NCI-H226 (cell line): ENCODE results near the gene TAF4.
"Not testable (repeated sequence)": the region's sequence is repeated elsewhere in the genome, so short reads cannot be mapped to it uniquely, and the experiment has no call there.

Experiments used
- DNase-seq: peaks from one replicate; pipeline ENCODE4 v3.0.0-alpha.2; 2015

TAF4 gene

DNA sequence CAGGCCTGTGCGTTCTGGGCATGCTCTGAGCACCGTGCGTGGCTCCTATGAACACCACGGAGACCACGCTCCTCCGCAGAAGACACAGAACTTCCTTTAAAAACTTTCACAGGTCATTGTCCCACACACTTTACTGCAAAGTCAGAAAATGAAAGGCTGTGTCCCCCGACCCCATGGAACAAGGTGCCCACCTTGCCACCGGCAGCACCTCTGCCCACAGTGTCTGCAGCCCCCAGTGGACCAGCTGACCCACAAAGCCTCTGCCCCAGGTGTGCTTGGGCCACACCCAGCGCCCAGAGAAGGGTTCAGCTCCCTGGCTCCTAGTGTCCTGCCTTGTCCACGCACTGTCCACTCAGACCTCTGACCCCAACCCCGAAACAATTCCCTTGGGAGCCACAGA, 8.7 kb downstream of the TAF4 start:
- no peak for DNase-seq

- DNase-seq: no peak
These were observed 9.3 kb downstream of the TAF4 start for GRCh38 chr20:62056377-62056776.

GRCh38 chr20:62055862-62056115, 9.9 kb downstream of the TAF4 start:
- DNase-seq: not testable (repeated sequence)

- DNase-seq: no peak
These were observed 10.4 kb downstream of the TAF4 start for GRCh38 chr20:62055106-62055861.

GRCh38 chr20:62054451-62054953, 11.2 kb downstream of the TAF4 start:
- no peak for DNase-seq

DNA sequence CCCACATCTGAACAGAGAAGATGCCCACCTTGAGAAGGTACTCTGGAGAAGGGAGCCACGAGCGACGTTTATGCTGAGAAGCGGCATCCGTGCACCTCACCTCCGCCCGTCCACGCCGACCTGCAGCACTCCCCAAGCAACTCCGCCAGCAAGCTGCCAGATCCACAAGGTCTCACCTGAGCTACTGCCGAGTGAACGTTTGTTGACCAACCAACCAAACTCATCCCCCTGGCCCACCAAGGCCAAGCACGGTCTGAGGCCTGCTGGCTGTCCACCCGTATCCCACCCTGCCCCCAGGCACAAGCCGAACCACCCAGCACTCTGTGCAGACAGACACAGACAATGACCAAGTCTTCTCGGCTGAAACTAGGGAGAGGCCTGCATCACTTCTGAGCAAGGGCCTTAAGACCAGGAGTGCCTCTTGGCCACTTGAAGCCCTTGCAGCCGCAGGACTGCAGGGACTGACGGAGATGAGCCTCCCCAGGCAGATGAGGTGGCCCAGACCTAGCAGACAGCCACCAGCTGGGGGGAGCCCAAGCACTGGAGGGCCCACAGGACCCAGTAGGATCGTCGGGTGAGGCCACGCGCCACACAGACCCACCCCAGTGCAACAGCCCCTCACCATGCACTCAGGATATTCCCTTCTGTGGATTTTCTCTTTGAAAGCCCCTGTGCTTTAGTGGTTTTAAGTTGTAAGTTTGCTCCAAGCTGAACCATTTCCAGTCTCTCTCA, 12.1 kb downstream of the TAF4 start:
- no peak for DNase-seq

DNA sequence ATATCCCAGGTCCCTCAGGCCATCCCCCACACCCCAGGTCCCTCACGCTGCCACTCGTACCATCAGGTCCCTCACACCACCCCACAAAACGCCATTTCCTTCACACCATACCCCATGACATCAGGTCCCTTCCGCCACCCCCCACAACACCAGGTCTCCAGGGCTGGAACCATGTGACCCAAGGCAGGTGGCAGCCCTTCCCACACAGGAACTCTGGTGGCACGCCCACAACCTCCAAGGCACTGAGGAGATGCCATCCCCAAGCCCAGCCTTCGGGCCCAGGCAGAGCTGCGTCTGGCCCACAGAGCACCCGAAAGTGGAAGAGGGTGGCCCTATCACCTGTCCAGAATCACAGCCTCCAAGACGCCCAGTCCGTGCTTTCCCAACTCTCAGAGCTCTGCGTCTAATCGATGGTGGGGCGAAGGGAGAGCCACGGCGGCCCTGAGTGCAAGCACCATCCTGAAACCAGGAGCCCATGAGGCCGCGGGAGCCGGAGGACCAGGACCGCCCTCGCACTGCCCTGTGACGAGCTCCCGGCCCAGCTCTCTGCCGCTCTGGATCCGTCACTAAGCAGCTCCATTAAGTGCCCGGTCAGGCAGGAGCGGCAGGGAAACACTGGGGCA, 12.7 kb downstream of the TAF4 start:
- no peak for DNase-seq

DNA sequence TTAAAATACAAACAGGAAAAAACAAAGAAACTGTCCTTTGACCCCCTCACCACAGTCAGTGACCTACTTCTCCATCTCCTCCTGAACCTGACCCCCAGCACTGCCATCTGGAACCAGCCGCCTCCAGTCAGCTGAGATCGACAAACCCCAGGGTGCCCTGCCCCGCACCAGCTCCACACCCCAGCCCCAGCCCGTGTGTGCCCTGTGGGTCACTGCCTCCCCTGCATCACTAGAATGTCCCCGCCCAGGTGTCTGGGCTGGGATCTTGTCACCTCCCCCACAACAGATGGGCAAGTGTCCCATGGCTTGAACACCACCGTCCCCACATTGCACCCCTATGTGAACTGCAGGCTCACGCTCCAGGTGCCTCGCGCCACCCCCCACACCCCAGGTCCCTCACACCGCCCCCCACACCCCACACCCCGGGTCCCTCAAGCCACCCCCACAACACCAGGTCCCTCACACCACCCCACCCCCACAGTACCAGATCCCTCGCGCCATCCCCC, 13.3 kb downstream of the TAF4 start:
- no peak for DNase-seq

DNA sequence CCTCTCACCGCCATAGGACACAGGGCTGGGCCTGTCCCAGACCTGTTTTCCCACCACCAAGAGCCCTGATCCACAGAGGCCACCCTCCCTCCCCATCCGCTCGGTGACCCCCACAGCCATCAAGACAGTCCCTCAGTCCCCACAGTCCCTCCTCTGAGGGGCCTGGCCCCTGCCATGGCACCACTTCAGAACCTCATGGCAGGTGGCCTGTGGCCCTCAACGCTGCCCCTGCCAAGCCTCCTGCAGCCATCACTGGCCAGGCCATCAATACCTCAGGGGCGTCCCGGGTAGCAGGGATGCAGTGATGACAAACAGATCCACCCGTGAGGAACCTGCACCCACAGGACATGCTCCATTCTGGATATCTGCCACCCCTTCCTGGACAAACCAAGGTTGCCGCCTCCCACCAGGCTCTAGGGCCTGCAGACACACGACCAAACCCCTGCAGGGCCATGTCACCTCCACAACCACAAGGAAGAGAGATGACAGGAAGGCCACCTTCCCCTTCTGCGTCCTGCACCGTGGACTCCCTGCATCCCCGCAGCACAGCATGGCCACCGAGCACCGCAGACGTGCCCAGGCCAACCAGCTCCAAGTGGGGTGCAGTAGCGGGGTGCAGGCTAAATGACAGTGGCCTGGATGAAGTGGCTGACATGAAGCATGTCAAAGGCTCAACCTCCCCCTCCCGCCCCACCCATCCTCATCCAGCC, 14.0 kb downstream of the TAF4 start:
- DNase-seq: no peak

GRCh38 chr20:62051144-62051543, 14.5 kb downstream of the TAF4 start:
- no peak for DNase-seq

GRCh38 chr20:62050166-62051120, 15.2 kb downstream of the TAF4 start:
- no peak for DNase-seq

- no peak for DNase-seq
These were observed 16.1 kb downstream of the TAF4 start for GRCh38 chr20:62049342-62050165.

GRCh38 chr20:62048821-62049291, 16.8 kb downstream of the TAF4 start:
- DNase-seq: no peak

GRCh38 chr20:62048346-62048761, 17.3 kb downstream of the TAF4 start:
- no peak for DNase-seq

- DNase-seq: no peak
These were observed 17.9 kb downstream of the TAF4 start for GRCh38 chr20:62047666-62048345.

DNA sequence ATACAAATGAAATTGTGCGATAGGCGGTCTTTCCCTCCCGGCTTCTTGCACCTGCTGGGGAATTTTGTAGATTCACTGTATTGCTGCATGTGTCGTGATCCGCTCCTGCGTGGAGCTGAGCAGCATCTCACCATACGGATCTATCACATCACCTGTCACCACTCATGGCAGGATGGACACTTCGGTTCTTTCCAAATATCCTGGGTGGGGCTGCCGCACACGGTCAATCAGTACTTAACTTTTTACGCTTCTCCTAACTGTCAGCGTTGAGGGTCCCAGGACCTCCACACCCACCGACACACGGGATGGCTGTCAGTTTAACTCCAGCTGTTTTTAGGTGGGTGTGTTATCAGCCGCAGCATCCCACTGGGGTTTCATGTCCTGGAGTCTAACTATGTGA, 19.2 kb downstream of the TAF4 start:
- no peak for DNase-seq

DNA sequence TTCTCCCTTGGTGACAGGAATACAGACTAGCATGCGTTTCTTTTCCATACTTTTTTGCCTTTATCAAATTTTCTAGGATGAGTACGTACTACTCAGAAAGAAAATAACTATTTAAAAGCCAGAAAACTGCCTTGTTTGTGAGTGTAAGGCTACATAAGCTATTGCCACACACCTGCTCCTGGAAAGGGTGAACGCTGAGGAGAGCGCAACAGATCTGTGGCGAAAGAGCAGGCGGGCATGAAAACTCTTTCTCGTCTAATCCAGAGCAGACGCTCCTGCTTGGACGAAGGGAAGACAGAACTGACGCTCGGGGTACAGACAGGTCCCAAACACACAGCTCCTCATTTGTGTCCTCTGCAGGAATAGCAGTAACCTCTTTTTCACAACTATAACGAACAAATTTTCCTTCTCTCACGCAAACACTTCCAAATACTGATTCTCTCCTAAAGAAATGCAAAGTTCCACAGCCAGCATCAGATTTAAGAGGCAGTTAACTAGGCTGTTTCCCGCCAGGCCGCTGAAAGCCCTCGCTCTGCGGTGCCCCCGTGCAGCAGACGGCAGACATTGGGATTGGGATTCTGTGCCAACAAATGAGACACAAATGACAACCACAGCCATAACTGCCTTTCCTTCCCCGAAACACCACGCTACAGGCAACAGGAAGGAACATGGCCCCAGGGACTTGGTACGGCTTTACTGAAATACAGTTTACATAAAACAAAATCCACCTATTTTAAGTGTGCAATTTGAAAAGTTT, 20.0 kb downstream of the TAF4 start:
- DNase-seq: no peak

- DNase-seq: no peak
These were observed 20.6 kb downstream of the TAF4 start for GRCh38 chr20:62045118-62045517.

- DNase-seq: no peak
These were observed 21.1 kb downstream of the TAF4 start for GRCh38 chr20:62044631-62045030.
